A549 (cell line): Measurements from ENCODE around the gene KRT35. TPM values are rescaled to one million over a fixed set of nuclear protein-coding genes. Genes with fewer than 3 reads are reported as not detected.

Source experiments
- ATAC-seq, 2 experiments: fragments of 200-7000 bp in 1 of 2; fragments of >200 bp in 1 of 2; cut with Nextera tagmentation in 1 of 2; cut with Tn5 transposase in 1 of 2; 3 replicates each; pipeline versions ENCODE4 v1.8.0 to v1.9.1; 2018 to 2020; ENCODE audit warnings: mild to moderate bottlenecking in 1 of 2, moderate library complexity in 1 of 2
- CTCF ChIA-PET: fragments of 300-600 bp; sonication (Branson Sonifier 250); formaldehyde crosslinking; extraction: SDS; loops from one replicate; lab custom pipeline; 2021; ENCODE audit warnings: antibody characterized with exemption, inconsistent platforms; lab: Yijun Ruan, JAX
- POLR2A ChIA-PET: fragments of 350-600 bp; formaldehyde crosslinking; extraction: SDS; loops from one replicate; lab custom pipeline; 2021; ENCODE audit warnings: antibody characterized with exemption, inconsistent platforms; lab: Yijun Ruan, JAX
- DNase-seq, 2 experiments: peaks; one replicate each; pipeline versions ENCODE4 v3.0.0 to v3.0.0-alpha.2; 2011 to 2016; ENCODE audit warnings: low read depth in 1 of 2, low spot score in 1 of 2
- FAIRE-seq: peaks from 2 replicates; lab custom pipeline; 2011; peaks lifted over from hg19 to GRCh38; lab: Jason Lieb, UNC
- H3K27ac ChIP-seq, 2 experiments: fragments of >200 bp; sonication (Bioruptor Twin); formaldehyde crosslinking; 3 replicates each; pipeline ENCODE4 v1.5.1; 2016 to 2017
- H3K4me1 ChIP-seq: fragments of >200 bp; sonication (Bioruptor Twin); formaldehyde crosslinking; 3 replicates; pipeline ENCODE4 v1.6.1; 2016
- H3K4me2 ChIP-seq: fragments of >200 bp; sonication (Bioruptor Twin); formaldehyde crosslinking; 3 replicates; pipeline ENCODE4 v1.6.1; 2016
- H3K4me3 ChIP-seq: fragments of >200 bp; sonication (Bioruptor Twin); formaldehyde crosslinking; 3 replicates; pipeline ENCODE4 v1.5.1; 2016
- H3K9me3 ChIP-seq: fragments of >200 bp; sonication (Bioruptor Twin); formaldehyde crosslinking; 3 replicates; pipeline ENCODE4 v1.6.1; 2016
- ESRRA ChIP-seq: fragments of 150-350 bp; IDR thresholded peaks from 2 replicates; pipeline ENCODE4 v1.6.1; 2014; ENCODE audit warnings: mild to moderate bottlenecking, low read length, borderline replicate concordance
- FOSL2 ChIP-seq, 2 experiments: fragments of 450-650 bp in 1 of 2; fragments of >200 bp in 1 of 2; sonication (Bioruptor Twin) in 1 of 2; formaldehyde crosslinking; IDR thresholded peaks; 2 replicates each; pipeline versions ENCODE4 v1.5.0 to v1.6.1; 2016 to 2020; ENCODE audit warnings: mild to moderate bottlenecking in 1 of 2, moderate library complexity in 1 of 2
- NR3C1 ChIP-seq: fragments of >200 bp; sonication (Bioruptor Twin); formaldehyde crosslinking; IDR thresholded peaks from 3 replicates; pipeline ENCODE4 v1.6.1; 2017
- RARB ChIP-seq: fragments of 250-450 bp; sonication (Bioruptor Pico); IDR thresholded peaks from 2 replicates; pipeline ENCODE4 v1.8.0; 2021; ENCODE audit warnings: mild to moderate bottlenecking, moderate library complexity
- RFX5 ChIP-seq: fragments of 450-650 bp; IDR thresholded peaks from 2 replicates; pipeline ENCODE4 v1.7.1; 2014; ENCODE audit warnings: antibody characterized with exemption, mild to moderate bottlenecking, moderate library complexity
- WGBS: methylation state at CpG from one replicate; pipeline ENCODE4 v1.1.6; 2017; ENCODE audit errors: missing lambda C conversion rate; 5-methylcytosine and 5-hydroxymethylcytosine counted together
- polyA plus RNA-seq, 4 experiments: library from polyadenylated mRNA; depleted of rRNA in 3 of 4; stranded (reverse); fragments of >200 nt; fragmentation: RNase III in 1 of 4; extraction: RNeasy Plus Mini Kit Qiagen cat#74134 plus additional on column Dnase treatment in 1 of 4; gene quantifications; 2 replicates in 3 of 4; 3 replicates in 1 of 4; pipeline ENCODE4 v1.2.3, GENCODE V29; 2011 to 2017
- small RNA-seq, 6 experiments: library from RNA; depleted of rRNA; stranded (forward); fragments of <200 nt; gene quantifications; one replicate each; pipeline ENCODE3, GENCODE V24; 2012
- TF ChIP-seq, protein P1 (sequence below): fragments of 250-450 bp; sonication (Bioruptor Pico); IDR thresholded peaks from 2 replicates; pipeline ENCODE4 v1.5.0; 2020; ENCODE audit warnings: low read depth, mild to moderate bottlenecking, moderate library complexity

The KRT35 gene
- polyA plus RNA-seq, 2 of the 4 experiments (the other 2 are of a cell fraction), result not detected

DNA sequence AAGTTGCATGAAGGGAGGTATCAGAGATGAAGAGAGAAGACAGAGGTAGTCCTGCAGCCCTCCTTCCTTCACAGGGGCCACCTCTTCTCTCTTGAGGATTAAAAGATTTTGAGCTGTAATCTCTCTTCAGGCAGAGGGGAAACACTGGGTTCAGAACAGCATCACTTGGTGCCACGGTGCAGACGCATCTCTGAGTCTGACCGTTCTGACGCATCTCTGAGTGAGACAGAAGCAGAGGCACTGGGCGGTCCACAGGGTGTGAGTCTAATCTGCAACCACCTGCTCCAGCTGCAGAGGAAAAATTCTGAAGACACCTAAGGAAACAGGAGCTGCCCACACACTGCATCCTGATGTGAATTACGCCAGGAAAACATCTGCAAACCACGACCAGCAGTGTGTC lies 51.3 kb downstream of the KRT35 start:
- ATAC-seq (peak in 1 of 2 experiments; percentile 59; a peak in 1 of 6 replicates), DNase-seq (no peak), FAIRE-seq (no peak)
- H3K4me2 ChIP-seq, result no peak overlapping the region
- 82% methylated on average over 7 of the region's 7 CpGs for WGBS
- POLR2A ChIA-PET, result no interaction called here
- CTCF ChIA-PET, result interaction anchor here (1.2 to 1.4 kb wide), 3 partner anchors 12 to 219 kb away, joined by 3 to 5 read pairs (median 3); no protein-coding TSS in a partner anchor
- no peak overlapping the region for H3K4me3 ChIP-seq
- no peak overlapping the region for H3K27ac ChIP-seq
- TF ChIP-seq NR3C1 (no peak), RFX5 (no peak)
- H3K9me3 ChIP-seq, result no peaks in the 10 kb centered on the region
- no peaks in the 10 kb centered on the region for H3K4me1 ChIP-seq

DNA sequence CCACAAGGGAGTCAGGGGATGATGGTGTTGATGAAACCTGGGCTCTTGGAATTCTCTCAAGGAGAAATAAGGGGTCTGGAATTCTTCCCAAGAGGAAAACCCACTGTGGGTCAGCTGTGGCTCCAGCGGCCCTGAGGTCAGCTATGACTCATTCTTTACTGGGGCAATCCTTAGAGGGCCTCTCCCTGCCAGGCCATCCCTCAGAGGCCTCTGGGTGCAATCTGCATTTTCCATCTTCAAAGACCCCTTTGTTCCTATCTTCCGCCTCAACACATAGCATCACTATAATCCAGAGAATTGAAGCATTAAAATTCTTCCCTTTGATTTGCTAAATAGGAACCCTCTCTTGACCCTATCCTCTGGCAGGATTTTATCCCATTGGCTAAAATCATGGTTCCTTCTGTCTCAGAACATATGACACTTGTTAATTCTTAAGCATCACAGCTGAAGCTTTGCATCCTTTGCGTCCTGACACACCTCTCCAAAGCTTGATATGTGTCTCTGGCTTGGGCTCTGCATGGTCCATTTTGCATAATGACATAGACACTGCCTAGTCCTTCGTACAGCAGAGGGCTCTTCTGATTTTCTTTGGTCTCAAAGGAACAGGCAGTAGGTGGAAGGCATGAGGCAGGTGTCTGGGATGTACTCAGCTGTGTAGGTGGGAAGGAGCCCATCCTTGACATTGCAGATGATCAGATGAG lies 52.2 kb downstream of the KRT35 start:
- 57% methylated on average over 4 of the region's 4 CpGs for WGBS
- TF ChIP-seq, protein P1, sequence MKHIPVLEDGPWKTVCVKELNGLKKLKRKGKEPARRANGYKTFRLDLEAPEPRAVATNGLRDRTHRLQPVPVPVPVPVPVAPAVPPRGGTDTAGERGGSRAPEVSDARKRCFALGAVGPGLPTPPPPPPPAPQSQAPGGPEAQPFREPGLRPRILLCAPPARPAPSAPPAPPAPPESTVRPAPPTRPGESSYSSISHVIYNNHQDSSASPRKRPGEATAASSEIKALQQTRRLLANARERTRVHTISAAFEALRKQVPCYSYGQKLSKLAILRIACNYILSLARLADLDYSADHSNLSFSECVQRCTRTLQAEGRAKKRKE (CRISPR knock-in tag), result no peak
- no peak for TF ChIP-seq FOSL2 (IDR thresholded peaks at IDR 0.05)
- peak; percentile 39; the same call in 1 of the 2 replicates for TF ChIP-seq FOSL2 (CRISPR knock-in tag; IDR thresholded peaks at IDR 0.05)
- TF ChIP-seq ESRRA, result no peak
- no peak for TF ChIP-seq RARB (CRISPR knock-in tag)
- Histone ChIP-seq H3K27ac (no peak overlapping the region), H3K4me2 (no peak overlapping the region), H3K4me3 (no peak overlapping the region), H3K9me3 (no peaks in the 10 kb centered on the region), H3K4me1 (no peaks in the 10 kb centered on the region)
- CTCF ChIA-PET, result interaction anchor here (1.3 to 1.4 kb wide), 2 partner anchors 11 to 220 kb away, joined by 3 to 5 read pairs; no protein-coding TSS in a partner anchor
- FAIRE-seq (no peak), ATAC-seq (0 out of 6 replicates have a peak, but pooled peaks of 1 of the 2 experiments have one; percentile 59), DNase-seq (no peak)
- POLR2A ChIA-PET, result no interaction called here

Small RNA genes lying within 50 kb of the gene (small RNA-seq; reads per million reads assigned to genes)
- 0.12 to 25.8 (median 4.4) reads per million in 6 experiments for gene RNU2-32P

Other genes with a start within 250 kb of the KRT35 start
- gene KRTAP9-3, start 248.7 kb downstream of the KRT35 start, polyA plus RNA-seq (2011; rRNA removed), result not detected in 2 replicates
- gene KRTAP9-3, start 248.7 kb downstream of the KRT35 start, polyA plus RNA-seq (2017; fragmentation: RNase III; extraction: RNeasy Plus Mini Kit Qiagen cat#74134 plus additional on column Dnase treatment), result not detected in 3 replicates
- gene KRTAP9-8, start 243.2 kb downstream of the KRT35 start, polyA plus RNA-seq (2011; rRNA removed), result not detected in 2 replicates
- not detected in 3 replicates for gene KRTAP9-8, start 243.2 kb downstream of the KRT35 start, polyA plus RNA-seq (2017; fragmentation: RNase III; extraction: RNeasy Plus Mini Kit Qiagen cat#74134 plus additional on column Dnase treatment)
- gene KRTAP9-4, start 231.5 kb downstream of the KRT35 start, polyA plus RNA-seq (2011; rRNA removed), result not detected in 2 replicates
- not detected in 3 replicates for gene KRTAP9-4, start 231.5 kb downstream of the KRT35 start, polyA plus RNA-seq (2017; fragmentation: RNase III; extraction: RNeasy Plus Mini Kit Qiagen cat#74134 plus additional on column Dnase treatment)
- not detected in 2 replicates for gene KRTAP9-9, start 225.8 kb downstream of the KRT35 start, polyA plus RNA-seq (2011; rRNA removed)
- not detected in 3 replicates for gene KRTAP9-9, start 225.8 kb downstream of the KRT35 start, polyA plus RNA-seq (2017; fragmentation: RNase III; extraction: RNeasy Plus Mini Kit Qiagen cat#74134 plus additional on column Dnase treatment)
- not detected in 2 replicates for gene KRTAP9-6, start 215.8 kb downstream of the KRT35 start, polyA plus RNA-seq (2011; rRNA removed)
- not detected in 3 replicates for gene KRTAP9-6, start 215.8 kb downstream of the KRT35 start, polyA plus RNA-seq (2017; fragmentation: RNase III; extraction: RNeasy Plus Mini Kit Qiagen cat#74134 plus additional on column Dnase treatment)
- gene KRTAP9-7, start 205.5 kb downstream of the KRT35 start, polyA plus RNA-seq (2011; rRNA removed), result not detected in 2 replicates
- not detected in 3 replicates for gene KRTAP9-7, start 205.5 kb downstream of the KRT35 start, polyA plus RNA-seq (2017; fragmentation: RNase III; extraction: RNeasy Plus Mini Kit Qiagen cat#74134 plus additional on column Dnase treatment)
- gene KRTAP29-1, start 178.3 kb downstream of the KRT35 start, polyA plus RNA-seq (2011; rRNA removed), result not detected in 2 replicates
- gene KRTAP29-1, start 178.3 kb downstream of the KRT35 start, polyA plus RNA-seq (2017; fragmentation: RNase III; extraction: RNeasy Plus Mini Kit Qiagen cat#74134 plus additional on column Dnase treatment), result not detected in 3 replicates
- not detected in 2 replicates for gene KRTAP16-1, start 171.8 kb downstream of the KRT35 start, polyA plus RNA-seq (2011; rRNA removed)
- gene KRTAP16-1, start 171.8 kb downstream of the KRT35 start, polyA plus RNA-seq (2017; fragmentation: RNase III; extraction: RNeasy Plus Mini Kit Qiagen cat#74134 plus additional on column Dnase treatment), result not detected in 3 replicates
- not detected in 2 replicates for gene KRTAP17-1, start 165.4 kb downstream of the KRT35 start, polyA plus RNA-seq (2011; rRNA removed)
- gene KRTAP17-1, start 165.4 kb downstream of the KRT35 start, polyA plus RNA-seq (2017; fragmentation: RNase III; extraction: RNeasy Plus Mini Kit Qiagen cat#74134 plus additional on column Dnase treatment), result not detected in 3 replicates
- gene KRT33A, start 130.3 kb downstream of the KRT35 start, polyA plus RNA-seq (2011; rRNA removed), result not detected in 2 replicates
- not detected in 3 replicates for gene KRT33A, start 130.3 kb downstream of the KRT35 start, polyA plus RNA-seq (2017; fragmentation: RNase III; extraction: RNeasy Plus Mini Kit Qiagen cat#74134 plus additional on column Dnase treatment)
- not detected in 2 replicates for gene KRT33B, start 111.3 kb downstream of the KRT35 start, polyA plus RNA-seq (2011; rRNA removed)
- 0.05 to 0.08 TPM in 2 of 3 replicates, not detected in the other for gene KRT33B, start 111.3 kb downstream of the KRT35 start, polyA plus RNA-seq (2017; fragmentation: RNase III; extraction: RNeasy Plus Mini Kit Qiagen cat#74134 plus additional on column Dnase treatment)
- 0.09 TPM in 2 replicates for gene KRT34, start 98.8 kb downstream of the KRT35 start, polyA plus RNA-seq (2011; rRNA removed)
- 0.17 to 0.33 TPM (median 0.23 TPM) in 3 replicates for gene KRT34, start 98.8 kb downstream of the KRT35 start, polyA plus RNA-seq (2017; fragmentation: RNase III; extraction: RNeasy Plus Mini Kit Qiagen cat#74134 plus additional on column Dnase treatment)
- not detected in 2 replicates for gene KRT31, start 83.5 kb downstream of the KRT35 start, polyA plus RNA-seq (2011; rRNA removed)
- gene KRT31, start 83.5 kb downstream of the KRT35 start, polyA plus RNA-seq (2017; fragmentation: RNase III; extraction: RNeasy Plus Mini Kit Qiagen cat#74134 plus additional on column Dnase treatment), result not detected in 3 replicates
- not detected in 2 replicates for gene KRT37, start 56.6 kb downstream of the KRT35 start, polyA plus RNA-seq (2011; rRNA removed)
- gene KRT37, start 56.6 kb downstream of the KRT35 start, polyA plus RNA-seq (2017; fragmentation: RNase III; extraction: RNeasy Plus Mini Kit Qiagen cat#74134 plus additional on column Dnase treatment), result not detected in 3 replicates
- not detected in 2 replicates for gene KRT38, start 40.2 kb downstream of the KRT35 start, polyA plus RNA-seq (2011; rRNA removed)
- gene KRT38, start 40.2 kb downstream of the KRT35 start, polyA plus RNA-seq (2017; fragmentation: RNase III; extraction: RNeasy Plus Mini Kit Qiagen cat#74134 plus additional on column Dnase treatment), result not detected in 3 replicates
- not detected in 2 replicates for gene KRT32, start 13.8 kb downstream of the KRT35 start, polyA plus RNA-seq (2011; rRNA removed)
- not detected in 3 replicates for gene KRT32, start 13.8 kb downstream of the KRT35 start, polyA plus RNA-seq (2017; fragmentation: RNase III; extraction: RNeasy Plus Mini Kit Qiagen cat#74134 plus additional on column Dnase treatment)
- gene KRT36, start 8.8 kb upstream of the KRT35 start, polyA plus RNA-seq (2011; rRNA removed), result not detected in 2 replicates
- gene KRT36, start 8.8 kb upstream of the KRT35 start, polyA plus RNA-seq (2017; fragmentation: RNase III; extraction: RNeasy Plus Mini Kit Qiagen cat#74134 plus additional on column Dnase treatment), result not detected in 3 replicates
- gene KRT13, start 24.5 kb upstream of the KRT35 start, polyA plus RNA-seq (2011; rRNA removed), result 0.06 and 0.08 TPM in 2 replicates
- gene KRT13, start 24.5 kb upstream of the KRT35 start, polyA plus RNA-seq (2017; fragmentation: RNase III; extraction: RNeasy Plus Mini Kit Qiagen cat#74134 plus additional on column Dnase treatment), result not detected in 3 replicates
- 2.1 and 2.6 TPM in 2 replicates for gene KRT15, start 37.7 kb upstream of the KRT35 start, polyA plus RNA-seq (2011; rRNA removed)
- gene KRT15, start 37.7 kb upstream of the KRT35 start, polyA plus RNA-seq (2017; fragmentation: RNase III; extraction: RNeasy Plus Mini Kit Qiagen cat#74134 plus additional on column Dnase treatment), result 0.54 to 1.4 TPM (median 0.62 TPM) in 3 replicates
- gene KRT19, start 47.2 kb upstream of the KRT35 start, polyA plus RNA-seq (2011; rRNA removed), result 23.8 and 26.2 TPM in 2 replicates
- 27.8 to 31.2 TPM (median 29.9 TPM) in 3 replicates for gene KRT19, start 47.2 kb upstream of the KRT35 start, polyA plus RNA-seq (2017; fragmentation: RNase III; extraction: RNeasy Plus Mini Kit Qiagen cat#74134 plus additional on column Dnase treatment)
- gene KRT9, start 90.9 kb upstream of the KRT35 start, polyA plus RNA-seq (2011; rRNA removed), result not detected in 2 replicates
- gene KRT9, start 90.9 kb upstream of the KRT35 start, polyA plus RNA-seq (2017; fragmentation: RNase III; extraction: RNeasy Plus Mini Kit Qiagen cat#74134 plus additional on column Dnase treatment), result not detected in 3 replicates
- 0.04 TPM in 1 of 2 replicates, not detected in the other for gene KRT14, start 105.7 kb upstream of the KRT35 start, polyA plus RNA-seq (2011; rRNA removed)
- 0.07 to 0.10 TPM (median 0.09 TPM) in 3 replicates for gene KRT14, start 105.7 kb upstream of the KRT35 start, polyA plus RNA-seq (2017; fragmentation: RNase III; extraction: RNeasy Plus Mini Kit Qiagen cat#74134 plus additional on column Dnase treatment)
- 0.21 and 0.28 TPM in 2 replicates for gene KRT16, start 131.6 kb upstream of the KRT35 start, polyA plus RNA-seq (2011; rRNA removed)
- 0.44 TPM in 1 of 3 replicates, not detected in the others for gene KRT16, start 131.6 kb upstream of the KRT35 start, polyA plus RNA-seq (2017; fragmentation: RNase III; extraction: RNeasy Plus Mini Kit Qiagen cat#74134 plus additional on column Dnase treatment)
- 0.78 and 1.2 TPM in 2 replicates for gene KRT17, start 143.4 kb upstream of the KRT35 start, polyA plus RNA-seq (2011; rRNA removed)
- gene KRT17, start 143.4 kb upstream of the KRT35 start, polyA plus RNA-seq (2017; fragmentation: RNase III; extraction: RNeasy Plus Mini Kit Qiagen cat#74134 plus additional on column Dnase treatment), result 0.43 to 0.57 TPM (median 0.56 TPM) in 3 replicates
- 873 and 1,224 TPM in 2 replicates for gene EIF1, start 207.7 kb upstream of the KRT35 start, polyA plus RNA-seq (2011; rRNA removed)
- 827 to 920 TPM (median 834 TPM) in 3 replicates for gene EIF1, start 207.7 kb upstream of the KRT35 start, polyA plus RNA-seq (2017; fragmentation: RNase III; extraction: RNeasy Plus Mini Kit Qiagen cat#74134 plus additional on column Dnase treatment)
- not detected in 2 replicates for gene GAST, start 231.2 kb upstream of the KRT35 start, polyA plus RNA-seq (2011; rRNA removed)
- gene GAST, start 231.2 kb upstream of the KRT35 start, polyA plus RNA-seq (2017; fragmentation: RNase III; extraction: RNeasy Plus Mini Kit Qiagen cat#74134 plus additional on column Dnase treatment), result not detected in 3 replicates